ENCODE data around the gene DDX23. TPM values are rescaled to one million over a fixed set of nuclear protein-coding genes. Genes with fewer than 3 reads are reported as not detected.

Gene DDX23
- total RNA-seq, 1 experiment from 2014 or later, result 102 TPM

GRCh38 chr12:48826209-48826855 is 25.6 kb downstream of the DDX23 start:
- TF ChIP-seq CTCF (conservative IDR thresholded peaks at IDR 0.05; ENCODE audit: low read depth, low read length), result no peak
- no peak for TF ChIP-seq EZH2phosphoT487 (IDR thresholded peaks at IDR 0.05; ENCODE audit: borderline replicate concordance, low read length)
- TF ChIP-seq EZH2 (IDR thresholded peaks at IDR 0.05; ENCODE audit: low read length, unreplicated experiment), result no peak
- CTCF ChIA-PET, result interaction anchor here (0.5 to 0.6 kb wide), 2 partner anchors 17 to 259 kb away, joined by 4 to 8 read pairs; no protein-coding TSS in a partner anchor
- ATAC-seq (peak; percentile 59), DNase-seq (peak; percentile 51)
- Histone ChIP-seq H3K36me3 (ENCODE audit: low read depth, low read length) (peaks cover 20% of the 10 kb centered on the region), H3K4me2 (ENCODE audit: low read length) (no peak overlapping the region), H3K27me3 (ENCODE audit: low read length) (no peaks in the 10 kb centered on the region), H3K4me3 (ENCODE audit: low read length) (no peak overlapping the region), H3K9me3 (ENCODE audit: low read length) (no peaks in the 10 kb centered on the region), H3K4me1 (ENCODE audit: insufficient read depth, low read length) (no peaks in the 10 kb centered on the region), H3K9me2 (replicated peaks; ENCODE audit: low read length) (no peaks in the 10 kb centered on the region), H3K9ac (ENCODE audit: low read length) (no peak overlapping the region), H4K20me1 (ENCODE audit: low read length) (no peaks in the 10 kb centered on the region), H3F3A (ENCODE audit: low read length, unreplicated experiment) (no peaks in the 10 kb centered on the region), H3K79me2 (ENCODE audit: low read length) (no peaks in the 10 kb centered on the region), H2AFZ (ENCODE audit: low read length) (no peak overlapping the region), H3K27ac (ENCODE audit: low read length) (no peak overlapping the region)
- BruUV-seq (replicated peaks), result no TSS peak
- intact Hi-C loops (cut with micrococcal nuclease), result no loop called here
- POLR2A ChIA-PET (ENCODE audit: unreplicated experiment), result interaction anchor here (0.7 kb wide), 1 partner anchor 491 kb away, joined by 3 read pairs; no protein-coding TSS in a partner anchor

GRCh38 chr12:48824905-48825304 is 27.1 kb downstream of the DDX23 start:
- no peak for DNase-seq
- H3K9me2 ChIP-seq (replicated peaks; ENCODE audit: low read length), result no peaks in the 10 kb centered on the region
- no peaks in the 10 kb centered on the region for H3K27me3 ChIP-seq (ENCODE audit: low read length)
- H3F3A ChIP-seq (ENCODE audit: low read length, unreplicated experiment), result no peaks in the 10 kb centered on the region
- H3K36me3 ChIP-seq (ENCODE audit: low read depth, low read length), result peaks cover 7% of the 10 kb centered on the region
- POLR2A ChIA-PET (ENCODE audit: unreplicated experiment), result no interaction called here
- no peak overlapping the region for H3K4me3 ChIP-seq (ENCODE audit: low read length)
- no peak overlapping the region for H3K27ac ChIP-seq (ENCODE audit: low read length)
- no peak overlapping the region for H3K9ac ChIP-seq (ENCODE audit: low read length)
- TF ChIP-seq EZH2 (IDR thresholded peaks at IDR 0.05; ENCODE audit: low read length, unreplicated experiment), result no peak
- TF ChIP-seq CTCF (conservative IDR thresholded peaks at IDR 0.05; ENCODE audit: low read depth, low read length), result no peak
- TF ChIP-seq EZH2phosphoT487 (IDR thresholded peaks at IDR 0.05; ENCODE audit: borderline replicate concordance, low read length), result no peak
- H4K20me1 ChIP-seq (ENCODE audit: low read length), result no peaks in the 10 kb centered on the region
- H2AFZ ChIP-seq (ENCODE audit: low read length), result no peak overlapping the region
- no TSS peak for BruUV-seq (replicated peaks)
- H3K9me3 ChIP-seq (ENCODE audit: low read length), result no peaks in the 10 kb centered on the region
- no peaks in the 10 kb centered on the region for H3K79me2 ChIP-seq (ENCODE audit: low read length)
- H3K4me2 ChIP-seq (ENCODE audit: low read length), result no peak overlapping the region
- ATAC-seq, result no peak
- CTCF ChIA-PET, result no interaction called here
- no peaks in the 10 kb centered on the region for H3K4me1 ChIP-seq (ENCODE audit: insufficient read depth, low read length)
- intact Hi-C loops (cut with micrococcal nuclease), result no loop called here

- H3K9me2 ChIP-seq (replicated peaks; ENCODE audit: low read length), result no peaks in the 10 kb centered on the region
- ChIA-PET POLR2A (ENCODE audit: unreplicated experiment) (no interaction called here), CTCF (no interaction called here)
- H3K79me2 ChIP-seq (ENCODE audit: low read length), result no peaks in the 10 kb centered on the region
- TF ChIP-seq CTCF (conservative IDR thresholded peaks at IDR 0.05; ENCODE audit: low read depth, low read length), result no peak
- H3K4me2 ChIP-seq (ENCODE audit: low read length), result no peak overlapping the region
- ATAC-seq, result no peak
- no TSS peak for BruUV-seq (replicated peaks)
- no peaks in the 10 kb centered on the region for H3K36me3 ChIP-seq (ENCODE audit: low read depth, low read length)
- DNase-seq, result no peak
- no peaks in the 10 kb centered on the region for H4K20me1 ChIP-seq (ENCODE audit: low read length)
- H2AFZ ChIP-seq (ENCODE audit: low read length), result no peak overlapping the region
- H3F3A ChIP-seq (ENCODE audit: low read length, unreplicated experiment), result no peaks in the 10 kb centered on the region
- no peaks in the 10 kb centered on the region for H3K9me3 ChIP-seq (ENCODE audit: low read length)
- H3K27ac ChIP-seq (ENCODE audit: low read length), result no peak overlapping the region
- H3K4me1 ChIP-seq (ENCODE audit: insufficient read depth, low read length), result no peaks in the 10 kb centered on the region
- no peaks in the 10 kb centered on the region for H3K27me3 ChIP-seq (ENCODE audit: low read length)
- H3K4me3 ChIP-seq (ENCODE audit: low read length), result no peak overlapping the region
- intact Hi-C loops (cut with micrococcal nuclease), result no loop called here
- H3K9ac ChIP-seq (ENCODE audit: low read length), result no peak overlapping the region
These were observed 27.9 kb downstream of the DDX23 start for GRCh38 chr12:48824112-48824511.
